ENCODE data around the gene THBS1. TPM values are rescaled to one million over a fixed set of nuclear protein-coding genes. Genes with fewer than 3 reads are reported as not detected.

Gene THBS1
- total RNA-seq, 2 donors from 2014 or later, result 13.0 to 99.9 TPM

- H3K36me3 Mint-ChIP-seq (ENCODE audit: low read depth), result peaks cover 6% of the 10 kb centered on the region
These were observed 14.7 kb downstream of the THBS1 start for GRCh38 chr15:39595338-39596221.

GRCh38 chr15:39596358-39597051, 15.6 kb downstream of the THBS1 start:
- Mint-ChIP-seq H3K36me3 (ENCODE audit: low read depth) (peaks cover 2% of the 10 kb centered on the region), H3K27me3 (no peaks in the 10 kb centered on the region)

More at GRCh38 chr15:39595338-39596221, 14.7 kb downstream of the THBS1 start:
- no peaks in the 10 kb centered on the region for H3K9me3 ChIP-seq (ENCODE audit: control insufficient read depth, low read length, poor library complexity, severe bottlenecking)
- Mint-ChIP-seq H3K27me3 (no peaks in the 10 kb centered on the region), H3K4me1 (peaks cover 12% of the 10 kb centered on the region), H3K27ac (no peak overlapping the region), H3K4me3 (no peak overlapping the region)
- DNase-seq, result no peak
- ATAC-seq, result no peak

GRCh38 chr15:39597336-39597735, 16.5 kb downstream of the THBS1 start:
- H3K9me3 ChIP-seq (ENCODE audit: control insufficient read depth, low read length, poor library complexity, severe bottlenecking), result no peaks in the 10 kb centered on the region
- H3K4me1 Mint-ChIP-seq, result peaks cover 11% of the 10 kb centered on the region
- H3K4me3 Mint-ChIP-seq, result no peak overlapping the region
- no peak overlapping the region for H3K27ac Mint-ChIP-seq
- peaks cover 4% of the 10 kb centered on the region for H3K36me3 Mint-ChIP-seq (ENCODE audit: low read depth)
- ATAC-seq, result no peak
- no peaks in the 10 kb centered on the region for H3K27me3 Mint-ChIP-seq
- no peak for DNase-seq

More at GRCh38 chr15:39596358-39597051, 15.6 kb downstream of the THBS1 start:
- H3K27ac Mint-ChIP-seq, result no peak overlapping the region
- ATAC-seq (no peak), DNase-seq (no peak)
- no peaks in the 10 kb centered on the region for H3K9me3 ChIP-seq (ENCODE audit: control insufficient read depth, low read length, poor library complexity, severe bottlenecking)
- H3K4me3 Mint-ChIP-seq, result no peak overlapping the region
- peaks cover 11% of the 10 kb centered on the region for H3K4me1 Mint-ChIP-seq

GRCh38 chr15:39597751-39598185, 16.9 kb downstream of the THBS1 start:
- no peaks in the 10 kb centered on the region for H3K27me3 Mint-ChIP-seq
- H3K4me3 Mint-ChIP-seq, result no peak overlapping the region
- H3K27ac Mint-ChIP-seq, result no peak overlapping the region
- no peaks in the 10 kb centered on the region for H3K9me3 ChIP-seq (ENCODE audit: control insufficient read depth, low read length, poor library complexity, severe bottlenecking)
- DNase-seq (no peak), ATAC-seq (no peak)
- peaks cover 11% of the 10 kb centered on the region for H3K4me1 Mint-ChIP-seq
- H3K36me3 Mint-ChIP-seq (ENCODE audit: low read depth), result peaks cover 4% of the 10 kb centered on the region

- ATAC-seq (no peak), DNase-seq (no peak)
- peaks cover 4% of the 10 kb centered on the region for H3K36me3 Mint-ChIP-seq (ENCODE audit: low read depth)
- no peak overlapping the region for H3K27ac Mint-ChIP-seq
- H3K9me3 ChIP-seq (ENCODE audit: control insufficient read depth, low read length, poor library complexity, severe bottlenecking), result no peaks in the 10 kb centered on the region
- H3K27me3 Mint-ChIP-seq, result no peaks in the 10 kb centered on the region
- H3K4me1 Mint-ChIP-seq, result peaks cover 11% of the 10 kb centered on the region
- no peak overlapping the region for H3K4me3 Mint-ChIP-seq
These were observed 17.4 kb downstream of the THBS1 start for GRCh38 chr15:39598186-39598850.

GRCh38 chr15:39598958-39599845, 18.3 kb downstream of the THBS1 start:
- H3K4me3 Mint-ChIP-seq, result no peak overlapping the region
- H3K36me3 Mint-ChIP-seq (ENCODE audit: low read depth), result peaks cover 4% of the 10 kb centered on the region
- H3K27me3 Mint-ChIP-seq, result no peaks in the 10 kb centered on the region

GRCh38 chr15:39599871-39600270, 19.0 kb downstream of the THBS1 start:
- Mint-ChIP-seq H3K4me1 (peaks cover 7% of the 10 kb centered on the region), H3K4me3 (no peak overlapping the region), H3K27me3 (no peaks in the 10 kb centered on the region), H3K27ac (peak overlapping the region; percentile 4), H3K36me3 (ENCODE audit: low read depth) (peaks cover 4% of the 10 kb centered on the region)
- ATAC-seq (no peak), DNase-seq (no peak)
- no peaks in the 10 kb centered on the region for H3K9me3 ChIP-seq (ENCODE audit: control insufficient read depth, low read length, poor library complexity, severe bottlenecking)

More at GRCh38 chr15:39598958-39599845, 18.3 kb downstream of the THBS1 start:
- Mint-ChIP-seq H3K27ac (peak overlapping the region; percentile 4), H3K4me1 (peaks cover 7% of the 10 kb centered on the region)
- ATAC-seq, result no peak
- H3K9me3 ChIP-seq (ENCODE audit: control insufficient read depth, low read length, poor library complexity, severe bottlenecking), result no peaks in the 10 kb centered on the region
- no peak for DNase-seq

- peaks cover 4% of the 10 kb centered on the region for H3K36me3 Mint-ChIP-seq (ENCODE audit: low read depth)
- H3K27me3 Mint-ChIP-seq, result no peaks in the 10 kb centered on the region
- H3K4me1 Mint-ChIP-seq, result peaks cover 5% of the 10 kb centered on the region
- no peak for ATAC-seq
- H3K27ac Mint-ChIP-seq, result no peak overlapping the region
- H3K4me3 Mint-ChIP-seq, result no peak overlapping the region
- no peaks in the 10 kb centered on the region for H3K9me3 ChIP-seq (ENCODE audit: control insufficient read depth, low read length, poor library complexity, severe bottlenecking)
- DNase-seq, result no peak
These were observed 21.3 kb downstream of the THBS1 start for GRCh38 chr15:39602143-39602542.

- Mint-ChIP-seq H3K36me3 (ENCODE audit: low read depth) (peaks cover 2% of the 10 kb centered on the region), H3K27ac (peak overlapping the region; percentile 10), H3K27me3 (no peaks in the 10 kb centered on the region), H3K4me1 (no peaks in the 10 kb centered on the region), H3K4me3 (no peak overlapping the region)
- H3K9me3 ChIP-seq (ENCODE audit: control insufficient read depth, low read length, poor library complexity, severe bottlenecking), result peaks cover 3% of the 10 kb centered on the region
- no peak for DNase-seq
- ATAC-seq, result no peak
These were observed 24.3 kb downstream of the THBS1 start for GRCh38 chr15:39605146-39605545.

GRCh38 chr15:39608185-39609139, 27.6 kb downstream of the THBS1 start:
- H3K4me3 Mint-ChIP-seq, result no peak overlapping the region
- peaks cover 9% of the 10 kb centered on the region for H3K9me3 ChIP-seq (ENCODE audit: control insufficient read depth, low read length, poor library complexity, severe bottlenecking)
- ATAC-seq (no peak), DNase-seq (no peak)
- H3K27ac Mint-ChIP-seq, result no peak overlapping the region
- no peaks in the 10 kb centered on the region for H3K4me1 Mint-ChIP-seq
- no peaks in the 10 kb centered on the region for H3K36me3 Mint-ChIP-seq (ENCODE audit: low read depth)
- no peaks in the 10 kb centered on the region for H3K27me3 Mint-ChIP-seq

GRCh38 chr15:39609166-39609916, 28.5 kb downstream of the THBS1 start:
- peaks cover 9% of the 10 kb centered on the region for H3K9me3 ChIP-seq (ENCODE audit: control insufficient read depth, low read length, poor library complexity, severe bottlenecking)
- Mint-ChIP-seq H3K4me1 (no peaks in the 10 kb centered on the region), H3K27me3 (no peaks in the 10 kb centered on the region), H3K4me3 (no peak overlapping the region), H3K27ac (no peak overlapping the region), H3K36me3 (ENCODE audit: low read depth) (no peaks in the 10 kb centered on the region)
- ATAC-seq, result no peak
- DNase-seq, result no peak

All from T-helper 17 cell (primary cell).